Vagina (tissue), 2 donors: Measurements from ENCODE around the gene ZMYND15. TPM values are rescaled to one million over a fixed set of nuclear protein-coding genes. Genes with fewer than 3 reads are reported as not detected.

Experiments used
- DNase-seq, 2 donors: peaks; one replicate each; pipeline ENCODE4 v3.0.0-alpha.2; 2017; ENCODE audit errors: extremely low spot score in 2 of 2
- H3K27ac ChIP-seq: fragments of 200-600 bp; sonication (generic); one replicate; pipeline ENCODE4 v1.5.1; 2019
- H3K27me3 ChIP-seq: fragments of 200-600 bp; sonication (generic); one replicate; pipeline ENCODE4 v1.5.1; 2019
- H3K36me3 ChIP-seq, 2 donors: fragments of 200-600 bp; sonication (generic); one replicate each; pipeline ENCODE4 v1.5.1; 2017 to 2019
- H3K4me1 ChIP-seq: fragments of 200-600 bp; sonication (generic); one replicate; pipeline ENCODE4 v1.5.1; 2019
- H3K4me3 ChIP-seq, 2 donors: fragments of 200-600 bp; sonication (generic); 1 replicate in 1 of 2; 2 replicates in 1 of 2; pipeline ENCODE4 v1.5.1; 2016 to 2019
- H3K9me3 ChIP-seq: fragments of 200-600 bp; sonication (generic); one replicate; pipeline ENCODE4 v1.5.1; 2019
- POLR2A ChIP-seq, 2 donors: fragments of 450-650 bp; IDR thresholded peaks; one replicate each; pipeline ENCODE4 v1.6.1; 2017; ENCODE audit warnings: antibody characterized with exemption in 2 of 2, mild to moderate bottlenecking in 2 of 2, moderate library complexity in 2 of 2
- POLR2AphosphoS5 ChIP-seq, 2 donors: sonication (generic); formaldehyde crosslinking; IDR thresholded peaks; one replicate each; pipeline ENCODE4 v1.9.0; 2017; ENCODE audit warnings: antibody characterized with exemption in 2 of 2, mild to moderate bottlenecking in 2 of 2, low read depth in 1 of 2; ENCODE audit not compliant: insufficient read depth in 1 of 2
- intact Hi-C: fragments of 100-400 bp; cut with DNase I; formaldehyde crosslinking; loops from one replicate; pipeline ENCODE4 v1.15.1; 2023
- total RNA-seq: library from RNA; depleted of rRNA; stranded (reverse); fragments of >200 nt; gene quantifications from one replicate; pipeline ENCODE4 v1.2.3, GENCODE V29; 2016
- TF ChIP-seq, protein P1 (sequence below), 3 experiments: fragments of 450-650 bp in 2 of 3; fragments of 200-600 bp in 1 of 3; sonication (generic) in 1 of 3; IDR thresholded peaks; one replicate each; pipeline ENCODE4 v1.5.1; 2017 to 2019; ENCODE audit warnings: antibody characterized with exemption in 3 of 3, mild to moderate bottlenecking in 2 of 3, moderate library complexity in 2 of 3

Gene ZMYND15
- total RNA-seq, 1 donor from 2014 or later, result not detected

DNA sequence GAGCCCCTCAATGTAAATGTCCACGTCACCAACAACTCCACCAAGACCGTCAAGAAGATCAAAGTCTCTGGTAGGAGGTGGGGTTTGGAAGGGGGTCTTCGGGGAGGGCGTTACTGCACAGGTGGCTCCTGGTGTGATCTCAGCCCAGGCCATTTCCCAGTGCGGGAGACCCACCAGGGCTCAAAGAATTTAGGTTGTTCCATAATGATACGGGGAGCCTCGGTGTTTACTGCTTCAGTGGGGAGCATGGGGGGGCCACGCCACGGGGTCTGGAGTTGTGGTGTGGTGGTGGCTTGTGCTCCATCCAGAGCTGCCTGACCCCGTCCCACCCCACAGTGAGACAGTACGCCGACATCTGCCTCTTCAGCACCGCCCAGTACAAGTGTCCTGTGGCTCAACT, 21.4 kb upstream of the ZMYND15 start:
- no peak for TF ChIP-seq POLR2AphosphoS5 (IDR thresholded peaks at IDR 0.05; ENCODE audit: insufficient read depth in 1 of 2, low read depth in 1 of 2)
- TF ChIP-seq, protein P1, sequence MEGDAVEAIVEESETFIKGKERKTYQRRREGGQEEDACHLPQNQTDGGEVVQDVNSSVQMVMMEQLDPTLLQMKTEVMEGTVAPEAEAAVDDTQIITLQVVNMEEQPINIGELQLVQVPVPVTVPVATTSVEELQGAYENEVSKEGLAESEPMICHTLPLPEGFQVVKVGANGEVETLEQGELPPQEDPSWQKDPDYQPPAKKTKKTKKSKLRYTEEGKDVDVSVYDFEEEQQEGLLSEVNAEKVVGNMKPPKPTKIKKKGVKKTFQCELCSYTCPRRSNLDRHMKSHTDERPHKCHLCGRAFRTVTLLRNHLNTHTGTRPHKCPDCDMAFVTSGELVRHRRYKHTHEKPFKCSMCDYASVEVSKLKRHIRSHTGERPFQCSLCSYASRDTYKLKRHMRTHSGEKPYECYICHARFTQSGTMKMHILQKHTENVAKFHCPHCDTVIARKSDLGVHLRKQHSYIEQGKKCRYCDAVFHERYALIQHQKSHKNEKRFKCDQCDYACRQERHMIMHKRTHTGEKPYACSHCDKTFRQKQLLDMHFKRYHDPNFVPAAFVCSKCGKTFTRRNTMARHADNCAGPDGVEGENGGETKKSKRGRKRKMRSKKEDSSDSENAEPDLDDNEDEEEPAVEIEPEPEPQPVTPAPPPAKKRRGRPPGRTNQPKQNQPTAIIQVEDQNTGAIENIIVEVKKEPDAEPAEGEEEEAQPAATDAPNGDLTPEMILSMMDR (IDR thresholded peaks at IDR 0.05), result no peak
- no peak for TF ChIP-seq POLR2A (IDR thresholded peaks at IDR 0.05)
- H3K27ac ChIP-seq, result no peak overlapping the region
- H3K27me3 ChIP-seq, result no peaks in the 10 kb centered on the region
- H3K4me1 ChIP-seq, result no peaks in the 10 kb centered on the region
- peaks cover 0 to 18% of the 10 kb centered on the region in 2 donors for H3K36me3 ChIP-seq
- DNase-seq, result no peak
- H3K4me3 ChIP-seq, result no peak overlapping the region
- intact Hi-C loops, result no loop called here
- no peaks in the 10 kb centered on the region for H3K9me3 ChIP-seq

DNA sequence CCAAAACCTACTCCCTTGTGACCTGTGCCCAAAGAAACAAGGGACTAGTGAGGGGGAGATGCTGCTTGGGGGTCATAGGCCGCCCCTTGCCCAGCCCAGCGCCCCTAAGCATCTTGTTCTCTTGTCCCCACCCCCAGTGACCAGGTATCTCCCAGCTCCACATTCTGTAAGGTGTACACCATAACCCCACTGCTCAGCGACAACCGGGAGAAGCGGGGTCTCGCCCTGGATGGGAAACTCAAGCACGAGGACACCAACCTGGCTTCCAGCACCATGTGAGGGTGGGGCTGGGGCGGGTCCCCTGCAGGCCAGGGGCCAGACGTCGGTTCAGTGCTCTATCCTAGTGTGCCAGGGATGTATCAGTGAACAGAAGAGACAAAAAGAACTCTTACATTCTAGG, 20.5 kb upstream of the ZMYND15 start:
- Histone ChIP-seq H3K9me3 (no peaks in the 10 kb centered on the region), H3K27me3 (no peaks in the 10 kb centered on the region), H3K4me3 (no peak overlapping the region), H3K27ac (no peak overlapping the region), H3K36me3 (peaks cover 0 to 18% of the 10 kb centered on the region in 2 donors), H3K4me1 (no peaks in the 10 kb centered on the region)
- no peak for DNase-seq
- no peak for TF ChIP-seq POLR2AphosphoS5 (IDR thresholded peaks at IDR 0.05; ENCODE audit: insufficient read depth in 1 of 2, low read depth in 1 of 2)
- no peak for TF ChIP-seq POLR2A (IDR thresholded peaks at IDR 0.05)
- TF ChIP-seq, protein P1 (IDR thresholded peaks at IDR 0.05), result no peak
- intact Hi-C loops, result no loop called here

DNA sequence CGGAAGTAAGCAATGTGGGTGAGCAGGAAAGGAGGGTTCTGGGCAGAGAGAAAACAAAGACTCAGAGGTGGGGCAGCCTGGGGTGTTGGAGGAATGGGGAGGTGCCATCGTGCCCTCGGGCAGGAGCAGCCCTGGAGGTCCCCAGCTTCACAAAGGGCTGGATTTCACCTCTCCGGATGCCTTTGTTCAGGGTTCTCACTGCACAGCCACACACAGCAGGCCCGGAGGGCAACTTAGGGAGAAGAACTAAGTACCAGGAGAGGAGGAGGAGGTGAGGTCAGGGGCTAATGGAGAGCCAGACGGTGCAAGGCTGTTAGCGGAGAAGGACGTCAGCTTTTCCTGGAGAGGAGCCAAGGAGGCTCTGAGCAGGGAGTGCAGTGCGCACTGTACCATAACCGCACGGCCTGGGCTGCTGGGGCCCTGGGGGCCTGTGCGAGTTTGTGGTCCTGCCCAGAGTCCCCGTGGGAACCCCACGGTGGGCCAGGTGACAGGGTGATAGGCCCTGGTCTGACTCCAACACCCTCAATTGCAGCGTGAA, 19.9 kb upstream of the ZMYND15 start:
- no peaks in the 10 kb centered on the region for H3K9me3 ChIP-seq
- TF ChIP-seq POLR2AphosphoS5 (IDR thresholded peaks at IDR 0.05; ENCODE audit: insufficient read depth in 1 of 2, low read depth in 1 of 2) (no peak), POLR2A (IDR thresholded peaks at IDR 0.05) (no peak)
- TF ChIP-seq, protein P1 (IDR thresholded peaks at IDR 0.05), result no peak
- no peak for DNase-seq
- no peak overlapping the region for H3K27ac ChIP-seq
- H3K27me3 ChIP-seq, result no peaks in the 10 kb centered on the region
- H3K4me3 ChIP-seq, result no peak overlapping the region
- intact Hi-C loops, result no loop called here
- H3K4me1 ChIP-seq, result no peaks in the 10 kb centered on the region
- peaks cover 0 to 18% of the 10 kb centered on the region in 2 donors for H3K36me3 ChIP-seq

DNA sequence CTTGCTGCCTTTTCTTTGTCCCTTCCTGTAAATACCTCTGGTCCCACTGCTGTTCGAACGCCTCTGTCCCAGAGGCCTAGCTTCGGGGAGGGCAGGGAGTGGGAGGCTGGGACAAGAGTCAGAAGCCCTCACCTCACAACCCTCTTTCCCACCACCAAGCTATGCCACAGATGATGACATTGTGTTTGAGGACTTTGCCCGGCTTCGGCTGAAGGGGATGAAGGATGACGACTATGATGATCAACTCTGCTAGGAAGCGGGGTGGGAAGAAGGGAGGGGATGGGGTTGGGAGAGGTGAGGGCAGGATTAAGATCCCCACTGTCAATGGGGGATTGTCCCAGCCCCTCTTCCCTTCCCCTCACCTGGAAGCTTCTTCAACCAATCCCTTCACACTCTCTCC, 18.8 kb upstream of the ZMYND15 start:
- no peak overlapping the region for H3K4me3 ChIP-seq
- no peaks in the 10 kb centered on the region for H3K9me3 ChIP-seq
- no peaks in the 10 kb centered on the region for H3K27me3 ChIP-seq
- no peak for TF ChIP-seq POLR2AphosphoS5 (IDR thresholded peaks at IDR 0.05; ENCODE audit: insufficient read depth in 1 of 2, low read depth in 1 of 2)
- TF ChIP-seq POLR2A (IDR thresholded peaks at IDR 0.05), result no peak
- TF ChIP-seq, protein P1 (IDR thresholded peaks at IDR 0.05), result no peak
- no peak for DNase-seq
- no peak overlapping the region for H3K27ac ChIP-seq
- H3K36me3 ChIP-seq, result peaks cover 0 to 18% of the 10 kb centered on the region in 2 donors
- no peaks in the 10 kb centered on the region for H3K4me1 ChIP-seq
- intact Hi-C loops, result no loop called here

DNA sequence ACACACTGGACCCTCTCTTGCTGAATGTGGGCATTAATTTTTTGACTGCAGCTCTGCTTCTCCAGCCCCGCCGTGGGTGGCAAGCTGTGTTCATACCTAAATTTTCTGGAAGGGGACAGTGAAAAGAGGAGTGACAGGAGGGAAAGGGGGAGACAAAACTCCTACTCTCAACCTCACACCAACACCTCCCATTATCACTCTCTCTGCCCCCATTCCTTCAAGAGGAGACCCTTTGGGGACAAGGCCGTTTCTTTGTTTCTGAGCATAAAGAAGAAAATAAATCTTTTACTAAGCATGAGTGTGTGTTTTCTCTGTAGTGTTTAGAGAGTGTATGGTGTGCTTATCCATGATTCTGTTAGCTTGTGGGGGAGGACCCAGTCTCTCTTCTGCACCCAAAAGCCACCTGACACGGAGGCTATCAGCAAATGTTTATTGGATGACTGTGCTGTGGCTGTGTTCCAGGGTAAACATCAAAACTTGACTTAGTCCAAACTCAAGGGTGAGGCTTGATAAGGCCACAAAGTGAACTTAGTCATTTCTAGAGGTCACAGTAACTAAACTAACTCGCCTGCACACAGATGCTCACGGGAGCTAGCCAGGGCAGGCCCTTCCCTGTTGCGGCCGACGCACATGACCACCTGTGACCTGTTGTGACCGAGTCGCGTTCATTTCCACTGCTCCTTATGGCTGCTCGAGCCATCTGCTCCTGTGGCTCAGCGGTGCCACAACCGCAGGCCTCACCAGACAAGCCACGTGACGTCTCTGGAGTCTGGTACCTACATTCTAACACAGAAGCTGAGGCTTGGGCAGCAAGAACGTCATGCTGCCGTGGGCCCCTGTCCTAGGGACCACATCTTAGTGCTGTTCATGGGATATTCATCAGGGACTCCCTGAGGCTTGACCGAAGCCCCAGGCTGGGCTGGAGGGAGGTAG, 18.2 kb upstream of the ZMYND15 start:
- no peak for DNase-seq
- H3K9me3 ChIP-seq, result no peaks in the 10 kb centered on the region
- no peak overlapping the region for H3K27ac ChIP-seq
- H3K4me1 ChIP-seq, result no peaks in the 10 kb centered on the region
- no peak overlapping the region for H3K4me3 ChIP-seq
- H3K27me3 ChIP-seq, result no peaks in the 10 kb centered on the region
- H3K36me3 ChIP-seq, result peaks cover 0 to 18% of the 10 kb centered on the region in 2 donors
- intact Hi-C loops, result no loop called here
- TF ChIP-seq POLR2AphosphoS5 (IDR thresholded peaks at IDR 0.05; ENCODE audit: insufficient read depth in 1 of 2, low read depth in 1 of 2) (no peak), POLR2A (IDR thresholded peaks at IDR 0.05) (no peak)
